Activated CD8-positive, alpha-beta T cell treated with anti-CD3 and anti-CD28 coated beads, Interleukin-2, amount 10 ng/mL, durations not matched to agents 7 days and 5 days (primary cell): ENCODE data around the gene TMEM62. TPM values are rescaled to one million over a fixed set of nuclear protein-coding genes. Genes with fewer than 3 reads are reported as not detected.

Source experiments
- ATAC-seq: fragments of 150-1000 bp; cut with Tn5 transposase; one replicate; pipeline ENCODE4 v1.10.0; 2021; ENCODE audit warnings: moderate library complexity
- CTCF ChIA-PET: fragments of 350-600 bp; sonication (Branson Sonifier 250); formaldehyde crosslinking; loops from one replicate; lab custom pipeline; 2021; ENCODE audit warnings: antibody characterized with exemption; lab: Charles Lee
- POLR2A ChIA-PET: fragments of 350-600 bp; sonication (Branson Sonifier 250); formaldehyde crosslinking; loops from one replicate; lab custom pipeline; 2021; ENCODE audit warnings: antibody characterized with exemption; lab: Charles Lee
- DNase-seq: peaks from one replicate; pipeline ENCODE4 v3.0.0-alpha.2; 2020
- H3K27ac Mint-ChIP-seq: one replicate; pipeline ENCODE4 v1.8.0; 2021; ENCODE audit warnings: mild to moderate bottlenecking, mixed read lengths
- H3K27me3 Mint-ChIP-seq: one replicate; pipeline ENCODE4 v1.8.0; 2021; ENCODE audit warnings: low read depth, mixed read lengths
- H3K36me3 Mint-ChIP-seq: one replicate; pipeline ENCODE4 v1.8.0; 2021; ENCODE audit warnings: low read depth, mixed read lengths
- H3K4me1 Mint-ChIP-seq: one replicate; pipeline ENCODE4 v1.8.0; 2021; ENCODE audit warnings: low read depth, mixed read lengths
- H3K4me3 Mint-ChIP-seq: one replicate; pipeline ENCODE4 v1.8.0; 2021; ENCODE audit warnings: mild to moderate bottlenecking, mixed read lengths
- H3K9me3 Mint-ChIP-seq: one replicate; pipeline ENCODE4 v1.8.0; 2022; ENCODE audit warnings: mixed read lengths; ENCODE audit not compliant: insufficient read depth
- total RNA-seq, 2 experiments: library from RNA; stranded (reverse); gene quantifications; one replicate each; pipeline ENCODE4 v1.2.3, GENCODE V29; 2021

Gene TMEM62
- total RNA-seq, 2 experiments from 2014 or later = 20.4 to 21.9 TPM

- Mint-ChIP-seq H3K36me3 (peaks cover 58% of the 10 kb centered on the region), H3K9me3 (no peaks in the 10 kb centered on the region), H3K4me1 (peaks cover 54% of the 10 kb centered on the region), H3K27ac (no peak overlapping the region), H3K27me3 (no peaks in the 10 kb centered on the region), H3K4me3 (no peak overlapping the region)
- no peak for DNase-seq
- ChIA-PET CTCF (interaction anchor here (1.7 kb wide), 1 partner anchor 102 kb away, joined by 4 read pairs; no protein-coding TSS in a partner anchor), POLR2A (no interaction called here)
- no peak for ATAC-seq
Observed at GRCh38 chr15:43102187-43102586, 31.2 kb upstream of the TMEM62 start.

DNA sequence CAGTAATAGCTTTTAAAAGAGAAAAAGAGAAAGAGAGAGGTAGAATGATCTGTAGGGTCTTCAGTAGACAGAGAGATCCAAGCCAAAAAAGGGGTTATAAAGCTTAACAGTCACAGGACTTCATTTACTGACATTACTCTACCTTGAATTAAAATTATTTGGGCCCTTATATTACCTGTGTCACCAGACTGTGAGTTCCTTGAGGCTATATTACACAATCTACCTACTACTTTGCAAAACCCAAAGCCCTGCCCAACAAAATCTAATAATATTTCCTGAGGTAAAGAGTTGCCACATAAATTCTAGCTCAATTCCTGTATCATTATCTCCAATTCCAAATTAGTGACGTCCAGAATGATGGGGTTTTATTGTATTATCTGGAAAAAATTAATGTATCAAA lies 29.5 kb upstream of the TMEM62 start:
- Mint-ChIP-seq H3K4me1 (peaks cover 48% of the 10 kb centered on the region), H3K4me3 (no peak overlapping the region), H3K27ac (no peak overlapping the region), H3K9me3 (no peaks in the 10 kb centered on the region), H3K36me3 (peaks cover 48% of the 10 kb centered on the region), H3K27me3 (peaks cover 3% of the 10 kb centered on the region)
- ATAC-seq = no peak
- ChIA-PET CTCF (interaction anchor here (1.6 kb wide), 2 partner anchors 10 to 18 kb away, joined by 4 read pairs; no protein-coding TSS in a partner anchor), POLR2A (no interaction called here)
- no peak for DNase-seq

GRCh38 chr15:43104426-43104825 lies 29.0 kb upstream of the TMEM62 start:
- DNase-seq = no peak
- peaks cover 48% of the 10 kb centered on the region for H3K36me3 Mint-ChIP-seq
- CTCF ChIA-PET = interaction anchor here (1.6 kb wide), 1 partner anchor 19 kb away, joined by 4 read pairs; no protein-coding TSS in a partner anchor
- H3K27me3 Mint-ChIP-seq = peaks cover 3% of the 10 kb centered on the region
- peaks cover 48% of the 10 kb centered on the region for H3K4me1 Mint-ChIP-seq
- POLR2A ChIA-PET = no interaction called here
- peak overlapping the region; percentile 60 for H3K4me3 Mint-ChIP-seq
- no peak for ATAC-seq
- no peaks in the 10 kb centered on the region for H3K9me3 Mint-ChIP-seq
- peak overlapping the region; percentile 30 for H3K27ac Mint-ChIP-seq

DNA sequence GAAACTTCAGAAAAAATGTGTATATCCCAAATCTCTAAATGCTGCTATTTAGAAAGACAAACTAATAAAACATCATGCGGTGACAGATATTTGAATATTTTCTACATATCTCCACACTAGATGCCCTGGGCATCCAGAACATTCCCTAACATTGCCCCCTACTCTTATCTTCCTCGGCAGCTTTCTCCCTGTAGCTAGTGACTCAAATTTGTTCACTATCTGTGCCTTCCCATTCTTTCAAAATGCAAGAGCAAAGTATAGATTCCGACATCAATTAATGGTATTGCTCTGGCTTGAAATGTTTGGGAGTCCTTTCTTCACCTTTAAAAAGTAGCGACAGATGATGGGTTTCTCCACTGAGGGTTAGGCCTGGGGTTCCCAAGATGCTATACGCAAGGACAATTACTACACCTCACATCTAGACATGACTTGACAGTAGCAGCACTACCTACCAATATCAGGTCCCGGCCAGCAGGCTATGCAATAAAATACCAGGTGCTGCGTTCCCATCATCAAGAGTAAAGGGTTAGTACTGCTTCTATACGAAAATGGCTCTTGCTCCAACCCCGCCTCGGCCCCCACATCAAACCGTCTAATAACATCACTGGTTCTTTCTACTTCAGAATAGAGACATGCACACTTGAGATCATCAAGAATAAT lies 28.2 kb upstream of the TMEM62 start:
- CTCF ChIA-PET = no interaction called here
- DNase-seq (peak; percentile 51), ATAC-seq (peak; percentile 60)
- H3K27me3 Mint-ChIP-seq = peaks cover 3% of the 10 kb centered on the region
- peaks cover 43% of the 10 kb centered on the region for H3K4me1 Mint-ChIP-seq
- peaks cover 42% of the 10 kb centered on the region for H3K36me3 Mint-ChIP-seq
- peak overlapping the region; percentile 86 for H3K4me3 Mint-ChIP-seq
- POLR2A ChIA-PET = no interaction called here
- H3K27ac Mint-ChIP-seq = peak overlapping the region; percentile 95
- no peaks in the 10 kb centered on the region for H3K9me3 Mint-ChIP-seq

- CTCF ChIA-PET = interaction anchor here (1.3 kb wide), 1 partner anchor 98 kb away, joined by 3 read pairs; no protein-coding TSS in a partner anchor
- ATAC-seq (peak; percentile 90), DNase-seq (peak; percentile 95)
- POLR2A ChIA-PET = interaction anchor here (0.6 to 1.2 kb wide), 6 partner anchors 11 to 73 kb away, joined by 3 to 7 read pairs (median 4); partner anchors contain the start of gene TMEM62
- H3K27ac Mint-ChIP-seq = peak within 1 kb of the TSS; percentile 95
- peak within 1 kb of the TSS; percentile 86 for H3K4me3 Mint-ChIP-seq
- peaks cover 3% of the 10 kb centered on the region for H3K27me3 Mint-ChIP-seq
- H3K9me3 Mint-ChIP-seq = no peaks in the 10 kb centered on the region
- peaks cover 35% of the 10 kb centered on the region for H3K36me3 Mint-ChIP-seq
- H3K4me1 Mint-ChIP-seq = peaks cover 39% of the 10 kb centered on the region
Observed at GRCh38 chr15:43105778-43106485, 27.5 kb upstream of the TMEM62 start, which contains the start of gene UBR1. Gene UBR1 (minus strand): TSS chr15:43106038. CDS start chr15:43106022, 16 bp downstream.

DNA sequence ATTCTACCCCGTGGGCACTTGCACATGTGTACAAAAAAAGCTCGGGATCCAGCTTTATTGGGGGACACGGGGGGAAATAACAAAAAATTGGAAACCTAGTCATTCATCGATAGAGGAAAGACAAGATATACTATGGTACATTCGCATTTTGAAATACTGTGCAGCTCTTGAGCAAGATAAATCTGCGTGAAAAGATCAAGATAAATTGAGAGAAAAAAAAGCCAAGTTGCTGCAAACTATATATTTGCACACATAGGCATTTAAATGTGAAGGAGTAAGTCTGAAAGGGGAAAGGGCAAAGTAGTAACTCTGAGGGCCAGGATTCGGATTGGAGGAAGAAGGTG lies 26.9 kb upstream of the TMEM62 start:
- H3K27me3 Mint-ChIP-seq = peaks cover 3% of the 10 kb centered on the region
- CTCF ChIA-PET = interaction anchor here (0.6 to 1.3 kb wide), 2 partner anchors 16 to 98 kb away, joined by 3 read pairs; no protein-coding TSS in a partner anchor
- DNase-seq (peak; percentile 18), ATAC-seq (no peak)
- no peaks in the 10 kb centered on the region for H3K9me3 Mint-ChIP-seq
- peak overlapping the region; percentile 95 for H3K27ac Mint-ChIP-seq
- H3K36me3 Mint-ChIP-seq = peaks cover 29% of the 10 kb centered on the region
- POLR2A ChIA-PET = interaction anchor here (0.6 to 1.2 kb wide), 7 partner anchors 10 to 77 kb away, joined by 3 to 7 read pairs (median 3); partner anchors contain the start of gene TMEM62
- H3K4me3 Mint-ChIP-seq = peak overlapping the region; percentile 86
- H3K4me1 Mint-ChIP-seq = peaks cover 34% of the 10 kb centered on the region

GRCh38 chr15:43107751-43108150 lies 25.6 kb upstream of the TMEM62 start:
- ATAC-seq = no peak
- peaks cover 26% of the 10 kb centered on the region for H3K4me1 Mint-ChIP-seq
- H3K36me3 Mint-ChIP-seq = peaks cover 20% of the 10 kb centered on the region
- CTCF ChIA-PET = interaction anchor here (1.3 kb wide), 1 partner anchor 16 kb away, joined by 3 read pairs; no protein-coding TSS in a partner anchor
- no peaks in the 10 kb centered on the region for H3K9me3 Mint-ChIP-seq
- H3K27me3 Mint-ChIP-seq = peaks cover 4% of the 10 kb centered on the region
- no peak overlapping the region for H3K27ac Mint-ChIP-seq
- POLR2A ChIA-PET = no interaction called here
- H3K4me3 Mint-ChIP-seq = no peak overlapping the region
- peak; percentile 17 for DNase-seq

- DNase-seq (peak; percentile 6), ATAC-seq (no peak)
- peaks cover 4% of the 10 kb centered on the region for H3K4me1 Mint-ChIP-seq
- ChIA-PET POLR2A (no interaction called here), CTCF (no interaction called here)
- H3K4me3 Mint-ChIP-seq = no peak overlapping the region
- H3K36me3 Mint-ChIP-seq = no peaks in the 10 kb centered on the region
- no peak overlapping the region for H3K27ac Mint-ChIP-seq
- no peaks in the 10 kb centered on the region for H3K9me3 Mint-ChIP-seq
- H3K27me3 Mint-ChIP-seq = peaks cover 10% of the 10 kb centered on the region
Observed at GRCh38 chr15:43111354-43111753, 22.0 kb upstream of the TMEM62 start.

DNA sequence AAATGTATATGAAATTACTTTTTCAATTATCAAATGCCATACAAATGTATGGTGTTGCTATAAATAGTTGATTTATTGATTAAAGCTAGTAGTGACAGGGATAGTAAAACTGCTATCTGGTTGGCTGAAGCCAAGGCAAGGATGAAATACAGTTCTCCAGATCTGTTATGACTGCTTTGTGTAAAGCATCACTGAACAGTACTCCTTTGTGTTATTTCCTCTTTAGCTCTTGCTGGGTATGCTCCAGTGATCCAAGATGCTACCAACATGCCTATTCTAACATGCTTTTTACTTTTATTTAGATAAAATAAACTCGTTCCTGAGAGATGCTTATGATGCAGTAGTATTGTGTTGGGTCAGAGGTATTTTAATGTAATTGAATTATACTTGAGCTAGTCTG lies 15.1 kb upstream of the TMEM62 start:
- H3K36me3 Mint-ChIP-seq = no peaks in the 10 kb centered on the region
- CTCF ChIA-PET = interaction anchor here (1.5 kb wide), 1 partner anchor 86 kb away, joined by 4 read pairs; no protein-coding TSS in a partner anchor
- POLR2A ChIA-PET = interaction anchor here (0.6 to 0.7 kb wide), 2 partner anchors 30 to 78 kb away, joined by 3 to 4 read pairs; no protein-coding TSS in a partner anchor
- no peak overlapping the region for H3K27ac Mint-ChIP-seq
- no peak overlapping the region for H3K4me3 Mint-ChIP-seq
- H3K27me3 Mint-ChIP-seq = peaks cover 30% of the 10 kb centered on the region
- H3K4me1 Mint-ChIP-seq = peaks cover 15% of the 10 kb centered on the region
- no peak for ATAC-seq
- no peaks in the 10 kb centered on the region for H3K9me3 Mint-ChIP-seq
- no peak for DNase-seq

GRCh38 chr15:43118829-43119228 lies 14.6 kb upstream of the TMEM62 start:
- CTCF ChIA-PET = no interaction called here
- ATAC-seq (no peak), DNase-seq (no peak)
- Mint-ChIP-seq H3K27me3 (peaks cover 30% of the 10 kb centered on the region), H3K9me3 (no peaks in the 10 kb centered on the region), H3K27ac (no peak overlapping the region), H3K36me3 (no peaks in the 10 kb centered on the region), H3K4me1 (peaks cover 19% of the 10 kb centered on the region), H3K4me3 (no peak overlapping the region)
- POLR2A ChIA-PET = interaction anchor here (0.6 to 0.7 kb wide), 2 partner anchors 30 to 79 kb away, joined by 3 to 4 read pairs; no protein-coding TSS in a partner anchor

DNA sequence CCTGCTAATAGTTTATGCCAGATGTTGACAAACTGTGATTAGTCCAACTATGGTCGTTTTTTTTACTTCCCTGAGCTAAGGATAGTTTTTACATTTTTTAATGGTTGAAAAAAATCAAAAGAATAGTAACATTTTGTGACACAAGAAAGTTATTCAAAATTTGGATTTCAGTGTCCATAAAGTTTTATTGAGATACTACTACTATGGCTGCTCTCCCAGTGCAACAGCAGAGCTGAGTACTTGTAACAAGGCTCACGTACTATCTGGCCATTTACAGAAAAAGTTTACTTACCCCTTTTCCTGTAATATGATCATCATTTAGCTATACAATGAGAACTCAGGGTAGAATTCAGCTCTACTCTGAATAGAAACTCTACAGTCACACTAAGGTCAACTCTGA lies 11.5 kb upstream of the TMEM62 start:
- H3K4me3 Mint-ChIP-seq = peak overlapping the region; percentile 87
- ATAC-seq = no peak
- peaks cover 26% of the 10 kb centered on the region for H3K27me3 Mint-ChIP-seq
- H3K9me3 Mint-ChIP-seq = no peaks in the 10 kb centered on the region
- H3K4me1 Mint-ChIP-seq = peaks cover 25% of the 10 kb centered on the region
- H3K36me3 Mint-ChIP-seq = no peaks in the 10 kb centered on the region
- no peak for DNase-seq
- H3K27ac Mint-ChIP-seq = no peak overlapping the region
- POLR2A ChIA-PET = interaction anchor here (1.2 kb wide), 1 partner anchor 16 kb away, joined by 5 read pairs; the partner anchor contains the start of gene UBR1
- CTCF ChIA-PET = interaction anchor here (0.9 to 1.6 kb wide), 3 partner anchors 15 to 82 kb away, joined by 3 to 6 read pairs (median 3); no protein-coding TSS in a partner anchor
